AG08396 (cell line): ENCODE measurements around the gene CROCC2.

ENCODE experiments used
- DNase-seq: peaks from one replicate; pipeline ENCODE4 v3.0.0; 2012; ENCODE audit warnings: low spot score, mixed read lengths

Gene CROCC2

GRCh38 chr2:240891492-240892340, 14.4 kb upstream of the CROCC2 start:
- no peak for DNase-seq

GRCh38 chr2:240892356-240892755, 13.8 kb upstream of the CROCC2 start:
- no peak for DNase-seq

DNA sequence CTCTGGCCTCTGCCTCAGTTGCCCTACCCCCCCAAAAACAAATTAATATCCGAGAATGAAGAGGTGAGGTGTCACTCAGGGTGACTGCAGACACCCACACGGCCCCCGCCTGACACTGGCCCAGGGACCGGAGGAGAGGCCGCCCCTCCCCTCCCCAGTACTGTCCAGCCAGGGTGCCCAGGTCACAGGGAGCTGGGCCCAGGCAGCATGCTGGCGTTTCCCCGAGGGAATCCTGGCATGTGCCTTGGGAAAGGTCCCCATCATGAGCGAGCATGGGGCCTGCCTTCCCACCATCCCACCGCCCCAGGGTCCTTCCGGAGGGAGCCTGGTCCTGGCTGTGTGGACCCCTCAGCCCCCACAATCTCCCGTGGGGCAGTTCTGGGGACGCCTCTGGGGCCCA, 13.2 kb upstream of the CROCC2 start:
- no peak for DNase-seq

GRCh38 chr2:240893363-240893844, 12.7 kb upstream of the CROCC2 start:
- peak; percentile 74 for DNase-seq

- no peak for DNase-seq
These were observed 12.1 kb upstream of the CROCC2 start for GRCh38 chr2:240894006-240894405.

GRCh38 chr2:240894836-240895558, 11.1 kb upstream of the CROCC2 start:
- no peak for DNase-seq

- no peak for DNase-seq
These were observed 10.3 kb upstream of the CROCC2 start, which contains the start of gene MAB21L4 for GRCh38 chr2:240895656-240896388. Gene MAB21L4, minus strand, starts transcription at chr2:240896156. Its CDS starts 159 bp downstream, at chr2:240895997.

- no peak for DNase-seq
These were observed 9.7 kb upstream of the CROCC2 start for GRCh38 chr2:240896394-240896793.

DNA sequence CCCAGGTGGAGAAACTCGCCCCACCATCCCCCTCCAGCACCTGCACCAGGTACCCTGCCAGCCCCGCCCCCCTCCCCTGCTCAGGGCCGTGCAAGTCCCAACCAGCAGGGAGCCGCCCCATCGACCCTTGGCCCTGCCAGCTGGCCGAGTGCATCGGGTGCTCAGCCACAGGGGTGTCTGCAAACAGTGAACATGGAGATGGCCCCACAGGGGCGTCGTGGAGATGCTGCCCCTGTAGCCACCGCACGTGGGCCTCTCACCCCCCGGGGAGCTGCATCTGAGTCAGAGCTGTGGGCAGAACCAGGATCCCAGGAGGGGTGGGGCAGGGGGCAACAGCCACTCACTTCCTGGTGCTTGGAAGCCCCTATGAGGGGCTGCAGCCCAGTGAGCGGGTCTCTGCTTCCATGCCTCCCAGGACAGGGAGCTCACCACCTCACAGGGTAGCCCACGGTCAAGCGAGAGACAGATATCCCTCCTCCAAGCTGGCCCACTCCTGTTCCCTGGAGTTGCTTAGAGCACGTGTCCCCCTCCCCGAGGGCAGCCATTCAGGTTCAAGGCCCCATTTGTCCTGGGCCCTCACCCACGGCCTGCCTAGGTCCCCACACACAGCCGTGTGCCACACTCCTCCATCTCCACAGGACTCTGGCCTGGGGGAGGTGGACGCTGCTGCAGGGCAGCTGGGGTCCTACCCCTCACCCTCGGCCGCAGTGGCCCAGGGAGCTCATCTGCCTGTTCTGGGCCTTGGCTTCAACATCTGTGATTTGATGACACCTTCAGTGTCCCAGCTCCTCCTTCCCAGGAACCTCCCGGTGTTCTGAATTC, 9.1 kb upstream of the CROCC2 start:
- DNase-seq, result no peak

GRCh38 chr2:240898108-240898730, 7.9 kb upstream of the CROCC2 start:
- no peak for DNase-seq

DNA sequence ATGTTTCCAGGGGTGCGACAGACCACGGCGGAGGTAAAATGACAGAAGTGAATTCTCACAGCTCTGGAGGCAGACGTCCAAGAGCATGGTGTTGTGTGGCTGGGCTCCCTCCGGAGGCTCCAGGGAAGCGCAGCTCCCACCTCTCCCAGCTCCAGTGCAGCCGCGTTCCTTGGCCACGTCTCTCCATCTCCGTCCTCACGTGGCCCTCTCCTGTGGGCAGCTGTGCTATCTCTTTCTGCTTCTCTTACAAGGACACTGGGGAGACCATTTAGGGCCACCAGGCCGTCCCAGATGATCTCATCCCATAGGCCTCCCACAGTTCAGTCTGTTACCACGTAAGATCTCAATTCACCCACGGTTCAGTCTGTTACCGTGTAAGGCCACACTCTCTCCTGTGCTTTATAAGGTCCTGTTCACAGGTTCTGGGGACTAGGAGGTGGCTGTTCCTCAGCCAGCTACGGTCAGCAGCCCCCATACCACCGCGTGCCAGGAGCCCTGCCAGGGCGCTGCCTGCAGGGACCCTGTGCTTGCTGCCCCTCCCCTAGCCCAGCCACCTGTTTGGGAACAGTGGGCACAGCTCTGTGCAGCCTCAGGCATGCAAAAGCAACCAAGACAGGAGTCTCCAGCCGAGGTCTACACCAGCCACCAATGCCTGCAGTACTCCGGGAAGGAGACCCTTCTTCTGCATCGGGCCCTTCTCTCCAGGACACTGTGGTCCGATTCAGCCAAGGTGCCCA, 7.2 kb upstream of the CROCC2 start:
- DNase-seq, result no peak

DNA sequence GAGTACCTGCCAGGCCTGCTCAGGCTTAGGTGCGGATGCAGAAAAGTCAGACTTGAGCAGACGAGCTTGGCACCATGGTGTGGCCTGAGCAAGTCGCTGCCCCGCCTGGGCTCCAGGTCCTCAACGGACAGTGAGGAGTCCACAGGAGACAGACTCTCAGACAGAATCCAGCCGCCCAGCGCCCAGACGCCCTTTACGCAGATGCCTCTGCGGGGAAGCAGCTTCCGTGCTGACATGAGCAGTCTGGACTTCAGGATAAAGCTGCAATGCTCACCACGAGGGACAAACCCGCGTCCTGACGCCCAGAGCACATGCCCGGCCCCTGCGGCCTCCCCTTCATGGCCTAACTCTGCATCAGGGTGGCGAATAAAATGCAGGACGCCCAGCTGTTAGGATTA, 6.7 kb upstream of the CROCC2 start:
- no peak for DNase-seq

GRCh38 chr2:240900141-240900860, 5.8 kb upstream of the CROCC2 start:
- DNase-seq, result no peak

DNA sequence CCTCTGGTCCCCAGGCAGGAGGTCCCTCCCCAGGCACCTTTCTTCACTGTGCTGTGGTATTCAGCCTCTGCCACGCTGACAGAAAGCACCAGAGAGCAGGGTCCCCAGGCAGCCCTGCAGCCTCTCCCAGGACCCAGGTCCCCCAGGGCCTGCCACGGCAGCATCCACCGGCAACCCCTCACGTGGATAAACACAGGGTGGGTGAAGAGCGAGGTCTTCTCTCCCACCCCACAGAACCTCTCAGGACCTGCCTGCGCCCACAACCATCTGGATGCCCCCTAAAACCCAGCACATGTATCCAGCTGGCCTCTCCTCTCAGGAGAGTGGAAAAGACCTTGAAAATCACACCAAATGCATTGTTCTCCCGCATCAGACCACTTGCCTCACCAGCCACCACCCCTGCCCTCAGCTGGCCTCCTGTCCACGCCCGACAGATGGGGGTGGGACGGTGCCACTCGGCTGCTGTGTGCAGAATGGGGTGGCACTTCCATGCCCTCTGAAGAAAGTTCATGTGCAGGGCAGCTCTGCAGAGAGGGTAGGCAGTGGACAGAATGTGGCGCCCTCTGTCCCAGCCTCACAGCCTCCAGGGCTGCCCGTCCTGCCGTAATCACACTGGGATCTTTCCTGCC, 4.0 kb upstream of the CROCC2 start:
- DNase-seq, result no peak

DNA sequence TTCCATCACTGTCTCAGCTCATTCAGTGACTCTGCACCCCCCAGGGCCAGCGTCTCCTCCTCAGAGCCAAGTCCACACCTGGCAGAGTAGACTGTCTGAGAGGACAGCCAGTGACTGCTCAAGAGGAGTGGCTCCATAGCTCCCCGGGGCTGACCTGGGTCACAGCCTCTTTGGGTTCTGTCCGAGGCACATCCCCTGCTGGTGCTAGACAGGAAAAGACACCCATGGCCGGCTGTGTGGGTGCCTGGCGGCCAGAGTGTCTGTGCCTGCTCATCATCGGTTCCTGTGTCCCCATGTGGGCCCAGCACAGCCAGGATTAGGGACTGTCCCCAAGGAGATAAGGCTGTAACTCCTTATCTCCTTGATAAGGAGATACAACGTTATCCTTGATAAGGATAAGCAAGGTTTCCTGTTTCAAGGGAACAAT, 3.5 kb upstream of the CROCC2 start:
- DNase-seq, result no peak

DNA sequence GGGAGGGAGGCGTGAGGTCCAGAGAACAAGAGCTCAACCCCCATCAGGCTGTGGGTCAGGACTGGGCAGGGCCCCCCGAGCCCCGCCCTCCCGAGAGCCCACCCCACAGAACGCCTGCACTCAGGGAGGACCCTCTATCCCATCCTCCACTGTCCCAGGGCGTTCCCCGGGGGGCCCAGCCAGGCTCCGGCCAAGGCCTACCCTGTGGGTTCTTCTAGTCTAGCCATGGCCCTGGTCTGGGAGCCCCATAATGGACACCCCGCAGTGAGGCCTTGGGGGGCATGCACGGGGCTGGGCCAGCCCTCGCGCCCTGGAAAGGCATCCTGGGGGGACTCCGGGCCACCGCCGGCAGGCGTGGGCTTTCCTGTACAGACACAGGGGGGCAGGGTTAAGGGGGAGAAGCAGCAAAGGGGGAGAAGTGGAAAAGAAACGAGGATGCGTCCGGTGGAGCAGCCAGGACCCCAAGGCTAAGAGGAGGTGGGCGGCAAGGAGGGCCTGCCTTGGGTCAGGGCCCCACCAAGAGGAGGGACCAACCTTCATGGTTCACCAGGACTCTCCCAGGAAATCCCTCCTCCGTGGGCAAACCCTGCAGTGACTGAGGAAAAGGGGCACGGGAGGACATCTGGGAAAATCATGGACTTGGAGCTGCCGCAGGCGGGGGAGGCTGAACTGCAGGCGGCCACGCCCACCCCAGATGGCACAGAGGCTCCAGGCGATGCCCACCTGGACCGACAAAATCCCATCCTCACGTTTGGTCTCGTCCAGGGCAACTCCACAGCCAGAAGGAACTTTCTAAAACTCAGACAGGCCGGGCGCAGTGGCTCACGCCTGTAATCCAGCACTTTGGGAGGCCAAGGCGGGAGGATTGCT, 2.7 kb upstream of the CROCC2 start:
- DNase-seq, result no peak

- no peak for DNase-seq
These were observed 1.6 kb upstream of the CROCC2 start for GRCh38 chr2:240904216-240905175.
